Measurements from ENCODE around the gene SPCS2. TPM values are rescaled to one million over a fixed set of nuclear protein-coding genes. Genes with fewer than 3 reads are reported as not detected.
A peak's percentile ranks its signal among the peaks of the same experiment; 100 is the strongest.

The SPCS2 gene
- total and polyA plus RNA-seq, 7 donors = 51.1 to 132 (median 78.9) TPM

DNA sequence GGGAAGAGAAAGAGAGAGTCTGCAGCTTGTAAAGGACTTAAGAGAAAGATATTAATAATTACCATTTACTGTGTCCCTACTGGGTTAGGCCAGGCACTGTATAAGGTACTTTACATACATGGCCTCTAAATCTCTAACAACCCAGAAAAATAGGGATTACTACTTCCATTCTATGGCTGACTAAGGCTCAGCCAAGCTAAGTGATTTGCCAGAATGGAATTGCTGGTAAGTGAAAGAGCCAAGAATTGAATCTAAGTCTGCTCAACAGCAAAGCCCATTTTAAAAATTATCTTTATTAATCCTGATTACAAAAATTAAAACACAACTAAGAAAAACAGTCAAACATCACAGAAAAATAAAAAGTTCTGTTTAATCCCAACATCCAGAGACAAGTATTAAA is 21.6 kb upstream of the SPCS2 start:
- H3K36me3 ChIP-seq (ENCODE audit: insufficient read depth in 1 of 2, low read depth in 1 of 2) = peaks cover 0 to 33% of the 10 kb centered on the region in 2 donors
- TF ChIP-seq, protein P1, sequence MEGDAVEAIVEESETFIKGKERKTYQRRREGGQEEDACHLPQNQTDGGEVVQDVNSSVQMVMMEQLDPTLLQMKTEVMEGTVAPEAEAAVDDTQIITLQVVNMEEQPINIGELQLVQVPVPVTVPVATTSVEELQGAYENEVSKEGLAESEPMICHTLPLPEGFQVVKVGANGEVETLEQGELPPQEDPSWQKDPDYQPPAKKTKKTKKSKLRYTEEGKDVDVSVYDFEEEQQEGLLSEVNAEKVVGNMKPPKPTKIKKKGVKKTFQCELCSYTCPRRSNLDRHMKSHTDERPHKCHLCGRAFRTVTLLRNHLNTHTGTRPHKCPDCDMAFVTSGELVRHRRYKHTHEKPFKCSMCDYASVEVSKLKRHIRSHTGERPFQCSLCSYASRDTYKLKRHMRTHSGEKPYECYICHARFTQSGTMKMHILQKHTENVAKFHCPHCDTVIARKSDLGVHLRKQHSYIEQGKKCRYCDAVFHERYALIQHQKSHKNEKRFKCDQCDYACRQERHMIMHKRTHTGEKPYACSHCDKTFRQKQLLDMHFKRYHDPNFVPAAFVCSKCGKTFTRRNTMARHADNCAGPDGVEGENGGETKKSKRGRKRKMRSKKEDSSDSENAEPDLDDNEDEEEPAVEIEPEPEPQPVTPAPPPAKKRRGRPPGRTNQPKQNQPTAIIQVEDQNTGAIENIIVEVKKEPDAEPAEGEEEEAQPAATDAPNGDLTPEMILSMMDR (IDR thresholded peaks at IDR 0.05) = no peak
- intact Hi-C loops (cut with DNase I) = loop anchor here in 1 of 2 donors (5.0 kb wide), 1 partner anchor 280 kb away; no protein-coding TSS in a partner anchor

GRCh38 chr11:74929431-74930363 is 19.4 kb upstream of the SPCS2 start:
- Histone ChIP-seq H3K4me1 (no peaks in the 10 kb centered on the region), H3K4me3 (no peak overlapping the region), H3K27ac (no peak overlapping the region), H3K9me3 (no peaks in the 10 kb centered on the region), H3K36me3 (ENCODE audit: insufficient read depth in 1 of 2, low read depth in 1 of 2) (peaks cover 0 to 54% of the 10 kb centered on the region in 2 donors), H3K27me3 (ENCODE audit: insufficient read depth in 3 of 3, low read length in 2 of 3) (no peaks in the 10 kb centered on the region)
- intact Hi-C loops (cut with DNase I) = loop anchor here (1.0 to 5.0 kb wide), 5 partner anchors 103 to 319 kb away; partner anchors contain the start of gene TPBGL (in 1 of the 2)
- 61 to 65% (median 62%) methylated on average over 8 of the region's 8 CpGs for WGBS, 3 donors
- TF ChIP-seq, protein P1 (IDR thresholded peaks at IDR 0.05) = peak; percentile 87
- DNase-seq = peak; percentile 27 to 57
- peak; percentile 85 to 95 (median 90) for ATAC-seq

More for the DNA sequence above, 21.6 kb upstream of the SPCS2 start:
- no peak overlapping the region for H3K27ac ChIP-seq
- H3K9me3 ChIP-seq = no peaks in the 10 kb centered on the region
- H3K4me1 ChIP-seq = no peaks in the 10 kb centered on the region
- no peaks in the 10 kb centered on the region for H3K27me3 ChIP-seq (ENCODE audit: insufficient read depth in 3 of 3, low read length in 2 of 3)
- H3K4me3 ChIP-seq = no peak overlapping the region
- ATAC-seq (no peak), DNase-seq (no peak)

GRCh38 chr11:74932169-74932568 is 16.9 kb upstream of the SPCS2 start:
- DNase-seq (no peak), ATAC-seq (no peak)
- Histone ChIP-seq H3K9me3 (no peaks in the 10 kb centered on the region), H3K36me3 (ENCODE audit: insufficient read depth in 1 of 2, low read depth in 1 of 2) (peaks cover 7 to 64% of the 10 kb centered on the region in 2 donors), H3K4me3 (no peak overlapping the region), H3K27me3 (ENCODE audit: insufficient read depth in 3 of 3, low read length in 2 of 3) (no peaks in the 10 kb centered on the region), H3K27ac (no peak overlapping the region), H3K4me1 (no peaks in the 10 kb centered on the region)
- intact Hi-C loops (cut with DNase I) = loop anchor here (2.0 to 5.0 kb wide), 2 partner anchors 205 to 310 kb away; partner anchors contain the start of gene TPBGL (in 1 of the 2)
- 70 to 71% (median 71%) methylated on average over 5 of the region's 5 CpGs for WGBS, 3 donors
- TF ChIP-seq, protein P1 (IDR thresholded peaks at IDR 0.05) = no peak

- Histone ChIP-seq H3K36me3 (ENCODE audit: insufficient read depth in 1 of 2, low read depth in 1 of 2) (peaks cover 7 to 66% of the 10 kb centered on the region in 2 donors), H3K27ac (no peak overlapping the region), H3K27me3 (ENCODE audit: insufficient read depth in 3 of 3, low read length in 2 of 3) (no peaks in the 10 kb centered on the region), H3K9me3 (no peaks in the 10 kb centered on the region), H3K4me3 (no peak overlapping the region), H3K4me1 (no peaks in the 10 kb centered on the region)
- ATAC-seq (no peak), DNase-seq (no peak)
- intact Hi-C loops (cut with DNase I) = loop anchor here (2.0 to 5.0 kb wide), 2 partner anchors 204 to 310 kb away; partner anchors contain the start of gene TPBGL (in 1 of the 2)
- TF ChIP-seq, protein P1 (IDR thresholded peaks at IDR 0.05) = no peak
- WGBS, 3 donors = 65 to 86% (median 75%) methylated on average over 2 of the region's 2 CpGs
Measured at GRCh38 chr11:74932797-74933196, 16.3 kb upstream of the SPCS2 start.

All from psoas muscle (tissue), 8 donors.